IPS-18c (cell line): ENCODE measurements around the gene TMEM91.

Source experiments
- H3K4me3 ChIP-seq: 2 replicates; pipeline ENCODE4 v1.7.0; 2013; ENCODE audit warnings: low read depth, mild to moderate bottlenecking, low read length, moderate library complexity; ENCODE audit not compliant: insufficient read depth
- H3K9me3 ChIP-seq: one replicate; pipeline ENCODE4 v1.6.1; 2013; ENCODE audit warnings: mild to moderate bottlenecking, low read length, moderate library complexity; ENCODE audit not compliant: control insufficient read depth, insufficient read depth

The TMEM91 gene

DNA sequence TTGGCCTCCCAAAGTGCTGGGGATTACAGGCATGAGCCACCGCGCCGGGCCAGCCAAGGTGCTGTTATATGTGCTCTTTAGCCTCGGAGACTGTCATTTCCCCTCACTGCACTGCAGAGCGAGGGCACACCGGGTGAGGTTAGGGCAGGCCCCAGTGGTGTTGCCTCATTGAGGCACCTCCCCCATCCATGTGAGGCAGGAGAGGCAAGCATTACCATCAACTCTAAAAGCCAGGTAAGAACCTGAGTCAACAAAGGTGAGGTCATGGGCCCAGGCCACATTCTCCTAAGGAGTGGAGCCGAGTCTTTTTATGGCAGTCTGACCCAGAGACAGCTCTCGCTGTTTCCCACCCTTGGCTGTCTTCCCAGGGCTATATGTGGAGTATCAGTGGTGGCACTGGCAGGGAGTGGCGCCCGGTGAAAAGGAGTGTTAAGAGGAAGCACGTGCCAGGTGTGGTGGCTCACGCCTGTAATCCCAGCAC is 39.9 kb downstream of the TMEM91 start:
- peaks cover 3% of the 10 kb centered on the region for H3K9me3 ChIP-seq
- no peak overlapping the region for H3K4me3 ChIP-seq

DNA sequence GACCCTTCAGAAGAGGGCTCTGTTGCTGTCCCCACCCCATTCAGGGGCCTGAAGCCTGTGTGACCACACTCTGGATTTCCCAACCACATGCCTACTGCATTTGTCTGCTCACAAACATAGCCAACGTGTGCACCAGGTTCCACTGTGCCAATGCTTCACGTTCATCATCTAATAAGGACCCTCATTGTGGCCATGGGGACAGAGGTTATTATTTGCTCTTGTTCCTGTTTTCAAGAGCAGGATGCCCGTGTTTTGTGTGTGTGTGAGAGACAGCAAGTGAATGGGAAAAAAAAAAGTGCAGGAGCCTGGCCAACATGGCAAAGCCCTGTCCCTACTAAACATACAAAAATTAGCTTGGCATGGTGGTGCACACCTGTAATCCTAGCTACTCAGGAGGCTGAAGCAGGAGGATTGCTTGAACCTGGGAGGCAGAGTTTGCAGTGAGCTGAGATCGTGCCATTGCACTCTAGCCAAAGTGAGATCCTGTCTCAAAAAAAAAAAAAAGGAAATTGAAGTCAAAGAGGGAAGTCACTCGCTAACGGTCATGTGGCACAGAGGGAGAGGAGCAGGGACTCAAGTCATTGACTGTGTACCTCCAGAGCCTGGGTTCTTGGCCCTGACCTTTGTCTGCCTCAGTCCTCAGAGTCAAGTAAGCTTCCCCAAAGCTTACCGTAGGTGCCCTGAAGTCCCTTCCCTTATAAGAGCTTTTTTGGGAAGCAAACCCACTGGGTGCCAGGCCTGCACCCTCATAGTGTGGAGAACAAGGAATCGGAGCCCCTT is 44.0 kb downstream of the TMEM91 start:
- Histone ChIP-seq H3K4me3 (no peak overlapping the region), H3K9me3 (no peaks in the 10 kb centered on the region)

DNA sequence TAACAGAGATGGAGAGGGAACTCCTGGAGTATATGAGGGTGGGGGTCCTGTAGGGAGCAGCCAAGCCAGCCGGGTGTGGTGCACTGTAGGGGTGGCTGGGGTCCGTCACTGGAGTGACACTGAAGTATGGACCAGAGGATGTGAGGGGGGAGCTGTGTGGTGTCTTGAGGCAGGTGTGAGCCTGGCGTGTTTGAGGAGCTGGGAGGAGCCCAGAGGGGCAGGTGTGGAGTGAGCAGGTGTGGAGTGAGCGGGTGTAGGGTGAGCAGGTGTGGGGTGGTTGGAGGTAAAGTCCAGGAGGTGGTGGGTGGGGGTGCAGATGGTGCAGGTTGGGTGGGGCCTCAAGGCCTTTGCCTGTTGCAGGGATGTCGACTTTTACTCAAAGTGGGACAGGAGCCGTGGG is 45.0 kb downstream of the TMEM91 start:
- Histone ChIP-seq H3K9me3 (no peaks in the 10 kb centered on the region), H3K4me3 (no peak overlapping the region)

DNA sequence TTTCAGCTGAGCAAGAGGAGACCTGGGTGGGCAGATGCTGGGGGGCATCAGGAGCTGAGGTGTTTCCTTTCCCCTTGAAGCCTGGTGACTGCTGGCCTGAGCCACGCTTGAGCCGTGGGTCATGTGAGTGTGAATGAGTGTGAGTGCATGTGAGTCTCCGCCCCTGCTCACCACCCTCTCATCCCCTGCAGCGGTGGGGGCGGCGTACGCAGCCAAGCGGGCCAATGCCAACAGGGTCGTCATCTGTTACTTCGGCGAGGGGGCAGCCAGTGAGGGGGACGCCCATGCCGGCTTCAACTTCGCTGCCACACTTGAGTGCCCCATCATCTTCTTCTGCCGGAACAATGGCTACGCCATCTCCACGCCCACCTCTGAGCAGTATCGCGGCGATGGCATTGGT is 45.6 kb downstream of the TMEM91 start:
- Histone ChIP-seq H3K4me3 (no peak overlapping the region), H3K9me3 (no peaks in the 10 kb centered on the region)

DNA sequence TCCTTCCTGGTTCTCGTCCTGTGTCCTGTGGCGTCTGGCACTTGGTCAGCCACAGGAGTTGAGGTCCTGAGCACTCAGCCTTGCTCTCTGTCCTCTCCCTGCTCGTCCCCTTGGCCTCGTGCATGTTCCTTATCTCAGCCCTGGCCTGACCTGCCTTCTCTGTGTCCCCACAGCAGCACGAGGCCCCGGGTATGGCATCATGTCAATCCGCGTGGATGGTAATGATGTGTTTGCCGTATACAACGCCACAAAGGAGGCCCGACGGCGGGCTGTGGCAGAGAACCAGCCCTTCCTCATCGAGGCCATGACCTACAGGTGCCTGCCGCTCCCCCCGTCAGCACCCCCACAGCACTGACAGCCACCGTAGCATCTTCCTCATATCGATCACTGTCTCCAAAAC is 46.1 kb downstream of the TMEM91 start:
- Histone ChIP-seq H3K9me3 (no peaks in the 10 kb centered on the region), H3K4me3 (no peak overlapping the region)

DNA sequence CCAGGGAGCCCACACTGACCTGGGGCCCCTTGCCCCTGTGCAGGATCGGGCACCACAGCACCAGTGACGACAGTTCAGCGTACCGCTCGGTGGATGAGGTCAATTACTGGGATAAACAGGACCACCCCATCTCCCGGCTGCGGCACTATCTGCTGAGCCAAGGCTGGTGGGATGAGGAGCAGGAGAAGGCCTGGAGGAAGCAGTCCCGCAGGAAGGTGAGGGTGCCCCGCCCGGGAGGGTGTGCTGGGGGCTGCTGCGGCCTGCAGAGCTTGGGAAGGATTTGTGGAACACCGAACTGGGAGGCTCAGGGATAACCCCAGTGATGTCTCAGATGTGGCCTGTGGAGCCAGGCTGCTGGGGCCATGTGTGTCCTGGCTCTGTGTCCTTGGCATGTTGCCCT is 46.6 kb downstream of the TMEM91 start:
- no peaks in the 10 kb centered on the region for H3K9me3 ChIP-seq
- no peak overlapping the region for H3K4me3 ChIP-seq

DNA sequence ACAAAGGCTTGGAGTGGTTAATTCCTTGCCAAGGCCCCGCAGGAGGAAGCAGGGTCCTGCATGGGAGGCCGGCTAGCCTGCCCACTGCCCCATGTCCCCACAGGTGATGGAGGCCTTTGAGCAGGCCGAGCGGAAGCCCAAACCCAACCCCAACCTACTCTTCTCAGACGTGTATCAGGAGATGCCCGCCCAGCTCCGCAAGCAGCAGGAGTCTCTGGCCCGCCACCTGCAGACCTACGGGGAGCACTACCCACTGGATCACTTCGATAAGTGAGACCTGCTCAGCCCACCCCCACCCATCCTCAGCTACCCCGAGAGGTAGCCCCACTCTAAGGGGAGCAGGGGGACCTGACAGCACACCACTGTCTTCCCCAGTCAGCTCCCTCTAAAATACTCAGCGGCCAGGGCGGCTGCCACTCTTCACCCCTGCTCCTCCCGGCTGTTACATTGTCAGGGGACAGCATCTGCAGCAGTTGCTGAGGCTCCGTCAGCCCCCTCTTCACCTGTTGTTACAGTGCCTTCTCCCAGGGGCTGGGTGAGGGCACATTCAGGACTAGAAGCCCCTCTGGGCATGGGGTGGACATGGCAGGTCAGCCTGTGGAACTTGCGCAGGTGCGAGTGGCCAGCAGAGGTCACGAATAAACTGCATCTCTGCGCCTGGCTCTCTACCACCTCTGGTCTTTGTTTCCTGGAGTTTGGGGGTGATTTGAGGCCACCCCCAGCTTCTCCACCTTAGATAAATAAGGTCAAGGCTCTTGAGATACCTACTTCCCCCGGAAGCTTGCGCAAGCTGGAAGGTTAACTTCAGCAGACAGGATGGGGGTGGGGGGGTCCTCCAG is 48.2 kb downstream of the TMEM91 start:
- Histone ChIP-seq H3K9me3 (no peaks in the 10 kb centered on the region), H3K4me3 (no peak overlapping the region)

DNA sequence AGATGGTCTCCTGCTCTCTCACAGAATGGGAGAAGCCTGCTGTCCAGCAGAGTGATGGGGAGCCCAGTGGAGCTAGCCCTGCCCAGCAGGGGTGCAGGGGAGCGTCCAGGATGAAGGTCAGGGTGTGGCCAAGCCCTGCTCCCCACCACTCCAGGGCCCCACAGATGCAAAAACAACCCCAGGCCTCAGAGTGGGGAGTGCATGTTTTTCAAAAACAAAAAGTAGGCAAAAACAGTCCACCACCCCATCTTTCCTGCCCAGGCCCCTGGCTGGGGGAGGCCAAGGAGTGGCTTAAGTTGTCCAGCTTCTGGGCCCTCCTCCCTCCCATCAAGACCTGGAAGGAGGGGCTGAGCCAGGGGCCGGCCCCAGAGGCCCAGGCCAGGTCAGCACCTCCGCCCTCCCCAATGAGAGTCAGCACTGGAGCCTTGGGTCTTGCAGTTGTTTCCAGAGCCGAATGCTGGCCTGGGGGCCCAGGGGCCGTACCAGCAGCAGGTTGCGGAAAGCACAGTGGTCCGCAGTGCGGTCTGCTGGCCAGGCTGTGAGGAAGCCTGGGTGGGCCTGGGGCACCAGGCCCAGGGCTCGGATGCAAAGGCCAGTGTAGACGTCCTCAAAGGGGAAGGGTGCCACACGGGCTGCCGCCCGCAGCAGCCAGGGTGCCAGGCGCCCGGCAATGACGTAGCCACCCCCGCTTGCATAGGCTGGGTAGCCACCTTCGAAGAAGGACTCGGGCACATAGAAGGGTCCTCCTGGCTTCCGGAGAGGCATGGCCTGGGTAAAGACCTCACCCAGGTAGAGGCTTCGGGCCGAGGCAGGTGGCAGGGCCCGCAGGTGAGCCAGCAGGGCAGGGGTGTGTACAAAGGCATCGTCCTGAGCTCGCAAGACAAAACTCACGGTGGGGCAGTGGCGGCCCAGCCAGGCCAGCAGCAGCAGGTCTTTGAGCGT is 49.1 kb downstream of the TMEM91 start:
- no peaks in the 10 kb centered on the region for H3K9me3 ChIP-seq
- H3K4me3 ChIP-seq: no peak overlapping the region

DNA sequence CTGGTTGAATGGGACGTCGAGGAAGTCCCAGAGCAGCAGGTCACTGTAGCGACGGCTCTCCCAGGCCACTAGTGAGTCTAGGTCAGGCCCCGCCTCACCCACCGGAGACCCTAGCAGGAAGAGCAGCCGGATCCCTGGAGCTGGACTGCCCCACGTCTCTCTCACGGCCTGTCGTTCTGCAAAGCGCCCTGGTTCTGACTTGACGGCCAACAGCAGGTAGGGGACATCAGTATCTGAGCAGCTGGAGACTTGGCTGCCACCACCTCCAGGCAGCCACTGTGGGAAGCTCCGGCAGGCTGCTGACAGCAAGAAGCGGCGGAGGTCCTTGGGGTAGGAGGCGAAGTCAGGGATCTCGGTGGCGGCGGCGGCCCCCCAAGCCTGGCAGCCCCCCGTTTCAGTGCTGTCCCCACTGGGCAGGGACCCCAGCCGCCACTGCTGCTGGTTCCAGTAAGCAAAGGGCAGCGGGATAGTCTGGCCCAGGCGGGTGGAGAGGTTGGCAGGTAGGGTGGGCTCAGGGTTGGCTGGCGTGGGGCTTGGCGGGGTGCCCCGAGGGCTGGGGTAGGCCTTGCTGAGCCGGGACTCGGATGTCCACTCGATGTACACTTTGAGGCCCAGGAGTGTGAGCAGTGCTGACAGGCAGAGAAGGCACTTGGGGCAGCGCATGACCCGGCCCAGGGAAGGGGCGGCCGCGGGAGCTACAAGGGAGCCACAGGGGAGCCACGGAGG is 49.9 kb downstream of the TMEM91 start:
- Histone ChIP-seq H3K4me3 (peak overlapping the region; percentile 40; the same call in 1 of the 2 replicates), H3K9me3 (no peaks in the 10 kb centered on the region)

DNA sequence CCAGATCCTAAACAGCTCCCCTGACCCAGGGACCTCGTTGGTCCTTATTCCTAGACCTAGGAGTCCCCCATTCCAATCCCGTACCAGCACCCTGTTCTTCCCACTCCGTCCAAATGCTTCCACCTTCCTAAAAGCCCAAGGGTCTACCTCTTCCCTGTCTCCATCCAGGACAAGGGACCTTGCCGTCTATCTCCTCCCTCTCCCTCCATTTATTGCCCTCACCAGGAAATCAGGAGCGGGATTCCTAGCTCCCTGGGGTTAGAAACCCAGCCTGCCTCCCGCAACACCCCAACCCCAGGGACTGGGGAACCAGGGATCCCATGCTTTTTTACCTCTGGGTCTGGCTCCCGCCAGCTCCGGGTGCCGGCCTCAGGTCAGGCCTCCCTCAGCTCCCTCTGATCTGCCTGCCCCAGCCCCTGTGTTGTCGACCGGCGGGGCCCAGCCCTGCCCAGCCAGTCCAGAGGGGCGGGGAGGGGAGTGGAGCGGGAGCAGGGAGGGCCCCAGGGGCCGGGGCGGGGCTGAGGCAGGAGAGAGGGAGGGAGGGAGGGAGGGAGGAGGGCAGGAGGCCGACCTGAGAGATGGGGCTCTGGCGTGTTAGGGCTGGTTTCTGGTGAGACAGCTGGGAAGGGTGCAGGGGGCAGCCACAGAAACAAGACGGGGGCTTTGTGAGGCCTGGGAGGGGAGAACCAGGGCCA is 50.8 kb downstream of the TMEM91 start, which contains the start of gene B3GNT8:
Gene B3GNT8, minus strand, starts transcription at position 423 of the 695 bp plus-strand sequence. CDS start 596 bp downstream, outside the sequence.
- no peaks in the 10 kb centered on the region for H3K9me3 ChIP-seq
- peak within 1 kb of the TSS; percentile 58 for H3K4me3 ChIP-seq

DNA sequence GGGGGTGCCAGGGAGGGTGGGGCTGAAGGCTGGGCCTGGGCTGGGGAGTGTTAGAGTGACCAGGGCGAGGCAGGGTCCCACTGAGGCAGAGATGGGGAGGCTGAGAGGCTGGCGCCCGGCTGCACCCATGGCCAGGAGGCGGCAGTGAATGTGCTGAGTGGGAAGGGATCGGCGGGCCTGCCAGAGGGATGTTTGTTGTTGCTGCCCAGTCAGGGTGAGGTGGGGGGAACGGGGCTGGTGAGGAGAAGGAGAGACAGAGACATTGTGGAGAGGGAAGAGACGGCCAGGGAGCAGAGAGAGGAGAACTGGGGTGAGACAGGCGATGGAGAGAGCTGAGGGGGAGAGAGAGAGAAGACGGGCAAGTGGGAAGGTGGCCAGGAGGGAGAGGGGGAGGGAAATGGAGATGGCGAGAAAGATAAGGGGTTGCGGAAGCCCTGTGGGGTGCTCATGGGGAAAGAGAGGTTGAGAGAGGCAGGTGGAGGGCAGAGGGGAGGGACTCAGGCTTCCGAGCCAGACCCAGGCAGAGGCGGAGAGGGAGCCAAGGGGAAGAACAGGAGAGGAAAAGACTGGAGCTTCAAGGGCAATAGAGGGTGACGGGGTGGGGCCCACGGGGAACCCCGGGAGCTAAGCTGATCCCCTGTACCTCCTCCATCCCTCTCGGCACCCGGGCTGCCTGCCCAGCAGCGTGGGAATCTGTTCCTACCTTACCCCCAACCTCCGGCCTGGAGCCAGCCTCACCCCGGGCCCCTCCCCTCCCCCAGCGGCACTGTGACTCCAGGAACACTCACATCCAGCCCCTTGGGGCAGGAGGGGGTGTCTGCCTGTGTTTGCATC is 51.5 kb downstream of the TMEM91 start:
- H3K4me3 ChIP-seq: peak overlapping the region; percentile 58

DNA sequence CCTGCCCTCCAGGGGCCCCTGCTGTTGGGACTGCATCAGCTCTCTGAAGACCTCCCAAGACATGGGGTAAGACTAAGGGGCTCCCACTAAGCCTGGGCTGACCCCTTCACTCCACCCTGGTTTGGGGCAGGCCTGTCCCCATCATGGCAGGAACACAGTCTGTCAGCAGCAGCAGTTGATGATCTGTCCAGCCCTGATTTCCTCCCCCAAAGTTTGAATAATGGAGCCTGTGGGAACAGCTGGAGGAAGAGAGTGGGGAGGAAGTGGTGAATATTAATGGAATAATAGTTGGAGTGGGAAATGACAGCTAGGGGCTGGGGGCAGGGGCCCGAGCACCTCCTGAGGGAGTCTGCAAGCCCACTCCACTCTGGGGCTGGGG is 52.1 kb downstream of the TMEM91 start:
- Histone ChIP-seq H3K4me3 (peak overlapping the region; percentile 58), H3K9me3 (no peaks in the 10 kb centered on the region)

More for the DNA sequence above, 51.5 kb downstream of the TMEM91 start:
- H3K9me3 ChIP-seq: no peaks in the 10 kb centered on the region

DNA sequence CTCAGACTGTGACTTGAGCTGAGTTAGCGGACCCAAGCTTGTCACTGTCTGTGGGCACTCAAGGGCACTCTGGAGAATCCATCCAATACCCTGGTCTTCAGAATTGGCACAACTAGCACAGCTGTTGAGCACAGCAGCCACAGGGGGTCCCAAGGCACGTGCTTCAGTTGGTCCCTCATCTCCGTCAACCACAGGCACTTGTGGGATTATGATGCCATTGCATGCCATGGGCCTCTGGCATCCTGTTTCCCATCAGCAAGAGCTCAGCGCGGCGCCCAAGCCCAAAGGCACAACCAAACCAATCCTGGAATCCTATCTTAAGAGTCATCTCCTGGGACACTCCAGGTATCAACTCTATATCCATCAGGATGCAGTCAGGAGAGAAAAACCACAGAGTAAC is 54.6 kb downstream of the TMEM91 start:
- Histone ChIP-seq H3K9me3 (no peaks in the 10 kb centered on the region), H3K4me3 (no peak overlapping the region)

DNA sequence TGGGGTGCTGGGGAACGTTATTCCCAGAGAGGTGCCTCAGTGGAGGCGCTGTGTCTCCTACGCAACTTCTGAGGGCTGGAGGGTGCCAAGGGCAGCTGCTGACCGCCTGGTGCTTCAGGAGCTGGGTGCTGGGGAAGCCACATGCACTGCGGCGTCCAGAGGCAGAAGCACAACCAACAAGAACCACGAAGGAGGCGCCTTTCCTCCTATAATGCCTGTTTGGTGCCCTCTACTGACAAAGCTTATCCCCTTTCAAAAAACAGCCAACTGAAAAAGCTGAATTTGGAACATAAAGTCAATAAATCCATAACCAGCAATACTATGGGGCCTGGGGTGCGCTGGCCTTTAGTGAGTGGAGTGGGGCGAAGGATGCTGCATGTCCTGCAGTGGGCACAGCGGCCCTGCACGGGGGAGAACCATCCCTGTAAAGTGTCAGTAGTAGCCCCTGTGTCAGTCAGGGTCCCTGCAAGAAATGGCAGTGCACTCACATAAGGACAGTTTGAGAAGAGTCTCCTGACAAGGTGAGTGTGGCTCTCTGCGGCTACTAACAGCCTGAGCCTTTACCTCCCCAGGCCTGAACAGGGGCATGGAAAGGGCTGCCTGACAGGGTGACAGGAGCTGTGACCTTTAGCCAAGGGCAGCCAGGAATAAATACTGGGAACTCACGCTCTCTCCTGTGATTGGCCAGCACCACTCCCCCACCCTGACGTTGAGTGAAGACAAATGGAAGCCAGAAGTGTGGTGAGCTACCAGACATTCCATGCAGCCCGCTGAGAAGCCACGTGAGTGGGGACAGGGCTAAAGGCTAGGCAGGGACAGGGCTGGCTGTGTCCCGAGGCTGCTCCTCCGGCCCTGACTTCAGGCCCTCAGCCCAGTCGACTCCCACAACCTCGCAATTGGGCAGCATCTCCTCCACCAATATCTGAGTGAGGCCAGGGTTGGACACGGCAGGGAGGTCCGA is 55.4 kb downstream of the TMEM91 start:
- Histone ChIP-seq H3K4me3 (no peak overlapping the region), H3K9me3 (no peaks in the 10 kb centered on the region)
